Upper lobe of left lung (tissue), 6 donors: Measurements from ENCODE around the gene TRMT10C. TPM values are rescaled to one million over a fixed set of nuclear protein-coding genes. Genes with fewer than 3 reads are reported as not detected.

Source experiments
- ATAC-seq, 2 donors: fragments of 200-7000 bp; cut with Tn5 transposase; one replicate each; pipeline ENCODE4 v1.9.1; 2022; ENCODE audit warnings: mild to moderate bottlenecking in 2 of 2, moderate library complexity in 2 of 2; ENCODE audit not compliant: low FRiP score in 2 of 2
- DNase-seq, 2 donors: peaks; one replicate each; pipeline ENCODE4 v3.0.0-alpha.2; 2019 to 2020
- H3K27ac ChIP-seq, 4 donors: fragments of 200-600 bp; sonication (generic); one replicate each; pipeline ENCODE4 v1.5.1; 2016 to 2019
- H3K27me3 ChIP-seq, 4 donors: fragments of 200-600 bp; sonication (generic); one replicate each; pipeline ENCODE4 v1.5.1; 2017 to 2019
- H3K36me3 ChIP-seq, 4 donors: fragments of 200-600 bp; sonication (generic); one replicate each; pipeline ENCODE4 v1.5.1; 2016 to 2019
- H3K4me1 ChIP-seq, 4 donors: fragments of 200-600 bp; sonication (generic); one replicate each; pipeline ENCODE4 v1.5.1; 2018 to 2019
- H3K4me3 ChIP-seq, 4 donors: fragments of 200-600 bp; sonication (generic); one replicate each; pipeline ENCODE4 v1.5.1; 2017 to 2019; ENCODE audit warnings: mild to moderate bottlenecking in 2 of 4, moderate library complexity in 1 of 4
- H3K9me3 ChIP-seq, 4 donors: fragments of 200-600 bp; sonication (generic); one replicate each; pipeline ENCODE4 v1.5.1; 2018 to 2019
- EP300 ChIP-seq, 4 donors: sonication (generic); formaldehyde crosslinking; IDR thresholded peaks; one replicate each; pipeline ENCODE4 v1.5.1; 2017; ENCODE audit warnings: antibody characterized with exemption in 4 of 4, control low read depth in 2 of 4
- POLR2A ChIP-seq, 4 donors: fragments of 450-650 bp; IDR thresholded peaks; one replicate each; pipeline ENCODE4 v1.5.1; 2016 to 2017; ENCODE audit warnings: antibody characterized with exemption in 4 of 4, mild to moderate bottlenecking in 2 of 4
- POLR2AphosphoS5 ChIP-seq, 2 donors: sonication (generic); formaldehyde crosslinking; IDR thresholded peaks; one replicate each; pipeline ENCODE4 v1.5.1; 2017; ENCODE audit warnings: antibody characterized with exemption in 2 of 2
- WGBS, 2 donors: methylation state at CpG; one replicate each; pipeline ENCODE4 v1.1.5; 2017 to 2018; 5-methylcytosine and 5-hydroxymethylcytosine counted together
- total RNA-seq, 6 donors: library from RNA; depleted of rRNA in 4 of 6; stranded (reverse); fragments of >200 nt in 4 of 6; gene quantifications; one replicate each; pipeline versions ENCODE4 v1.1.0 to v1.2.1, GENCODE V29; 2016 to 2021
- TF ChIP-seq, protein P1 (sequence below), 6 experiments: fragments of 450-650 bp in 4 of 6; fragments of 200-600 bp in 2 of 6; sonication (generic) in 2 of 6; IDR thresholded peaks; one replicate each; pipeline ENCODE4 v1.5.1; 2016 to 2019; ENCODE audit warnings: antibody characterized with exemption in 6 of 6
- donor health status: DM: no; HTN: no; CAD: no; lungs with moderate emphysema.
- donor health status: DM: no; HTN: yes; CAD: no; lungs with severe emphysema.

TRMT10C gene
- total RNA-seq, 6 donors from 2014 or later, result 6.4 to 17.5 (median 16.0) TPM

DNA sequence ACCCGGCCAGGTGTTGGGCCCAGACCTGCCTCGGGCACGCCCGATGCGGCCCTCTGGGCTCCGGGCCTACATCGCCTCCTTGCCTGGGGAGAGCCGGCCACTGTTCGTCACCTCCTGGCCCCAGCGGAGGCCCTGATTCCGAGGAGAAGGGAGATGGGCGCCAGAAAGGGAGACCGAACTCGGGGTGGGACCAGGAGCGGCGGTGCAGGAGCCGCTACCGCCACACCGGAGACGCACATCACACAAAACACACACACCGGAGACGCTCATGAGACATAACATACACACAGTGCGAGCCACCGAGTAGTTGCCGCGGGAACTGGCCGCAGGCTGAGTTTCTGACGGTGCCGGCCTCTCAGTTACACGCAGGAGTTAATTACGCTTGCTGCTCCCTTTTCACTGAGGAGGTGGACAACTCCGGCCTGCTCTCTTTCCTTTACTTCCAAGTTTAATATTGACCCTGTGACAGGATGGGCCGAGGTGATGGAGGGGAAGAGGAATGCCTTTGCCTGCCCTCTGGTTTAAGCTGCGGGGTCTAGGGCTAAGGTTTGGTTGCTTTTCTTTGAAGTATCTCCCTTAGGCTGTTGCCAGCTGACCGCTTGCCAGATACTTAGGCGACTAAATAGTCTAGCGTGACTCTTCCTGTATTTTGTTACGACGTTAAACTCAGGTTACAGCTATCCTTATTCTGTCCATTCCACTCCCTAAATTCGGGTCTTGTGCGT, 12.9 kb downstream of the TRMT10C start:
- peak overlapping the region; percentile 98 to 100 (median 98) for H3K27ac ChIP-seq
- 0 to 1% methylated on average over 14 to 37 of the region's 41 CpGs for WGBS, 2 donors
- DNase-seq, result peak in 1 of 2 donors; percentile 39
- peak in 1 of 4 donors; percentile 22 for TF ChIP-seq POLR2A (IDR thresholded peaks at IDR 0.05)
- TF ChIP-seq EP300 (IDR thresholded peaks at IDR 0.05), result no peak
- peaks cover 29 to 49% (median 34%) of the 10 kb centered on the region in 4 donors for H3K4me1 ChIP-seq
- H3K36me3 ChIP-seq, result peaks cover 0 to 19% (median under 1%) of the 10 kb centered on the region in 4 donors
- peak; percentile 74 to 85 for ATAC-seq
- H3K4me3 ChIP-seq, result peak overlapping the region; percentile 65 to 94 (median 78)
- no peaks in the 10 kb centered on the region for H3K27me3 ChIP-seq
- H3K9me3 ChIP-seq, result no peaks in the 10 kb centered on the region

DNA sequence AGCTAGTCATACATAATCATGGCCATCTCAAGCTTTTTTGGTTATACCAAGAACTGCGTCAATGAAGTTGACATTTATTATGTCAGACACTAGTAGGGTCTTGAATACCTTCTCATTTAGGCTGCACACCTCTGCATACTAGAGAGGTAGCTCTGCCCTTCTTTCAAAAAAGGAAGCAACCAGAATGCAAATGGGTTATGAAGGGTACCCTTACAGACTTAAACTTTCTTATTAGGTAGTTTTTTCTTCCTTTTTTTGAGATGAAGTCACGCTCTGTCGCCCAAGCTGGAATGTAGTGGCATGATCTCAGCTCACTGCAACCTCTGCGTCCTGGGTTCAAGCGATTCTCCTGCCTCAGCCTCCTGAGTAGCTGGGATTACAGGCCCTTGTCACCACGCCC, 15.6 kb downstream of the TRMT10C start:
- Histone ChIP-seq H3K9me3 (no peaks in the 10 kb centered on the region), H3K4me1 (peaks cover 33 to 49% (median 44%) of the 10 kb centered on the region in 4 donors), H3K27ac (no peak overlapping the region), H3K27me3 (no peaks in the 10 kb centered on the region), H3K4me3 (no peak overlapping the region), H3K36me3 (peaks cover 0 to 43% (median under 1%) of the 10 kb centered on the region in 4 donors)
- no peak for ATAC-seq
- no peak for DNase-seq
- TF ChIP-seq POLR2AphosphoS5 (IDR thresholded peaks at IDR 0.05) (no peak), POLR2A (IDR thresholded peaks at IDR 0.05) (no peak), EP300 (IDR thresholded peaks at IDR 0.05) (no peak)
- TF ChIP-seq, protein P1, sequence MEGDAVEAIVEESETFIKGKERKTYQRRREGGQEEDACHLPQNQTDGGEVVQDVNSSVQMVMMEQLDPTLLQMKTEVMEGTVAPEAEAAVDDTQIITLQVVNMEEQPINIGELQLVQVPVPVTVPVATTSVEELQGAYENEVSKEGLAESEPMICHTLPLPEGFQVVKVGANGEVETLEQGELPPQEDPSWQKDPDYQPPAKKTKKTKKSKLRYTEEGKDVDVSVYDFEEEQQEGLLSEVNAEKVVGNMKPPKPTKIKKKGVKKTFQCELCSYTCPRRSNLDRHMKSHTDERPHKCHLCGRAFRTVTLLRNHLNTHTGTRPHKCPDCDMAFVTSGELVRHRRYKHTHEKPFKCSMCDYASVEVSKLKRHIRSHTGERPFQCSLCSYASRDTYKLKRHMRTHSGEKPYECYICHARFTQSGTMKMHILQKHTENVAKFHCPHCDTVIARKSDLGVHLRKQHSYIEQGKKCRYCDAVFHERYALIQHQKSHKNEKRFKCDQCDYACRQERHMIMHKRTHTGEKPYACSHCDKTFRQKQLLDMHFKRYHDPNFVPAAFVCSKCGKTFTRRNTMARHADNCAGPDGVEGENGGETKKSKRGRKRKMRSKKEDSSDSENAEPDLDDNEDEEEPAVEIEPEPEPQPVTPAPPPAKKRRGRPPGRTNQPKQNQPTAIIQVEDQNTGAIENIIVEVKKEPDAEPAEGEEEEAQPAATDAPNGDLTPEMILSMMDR (IDR thresholded peaks at IDR 0.05), result no peak
- 97 to 98% methylated on average over 6 of the region's 6 CpGs for WGBS, 2 donors

DNA sequence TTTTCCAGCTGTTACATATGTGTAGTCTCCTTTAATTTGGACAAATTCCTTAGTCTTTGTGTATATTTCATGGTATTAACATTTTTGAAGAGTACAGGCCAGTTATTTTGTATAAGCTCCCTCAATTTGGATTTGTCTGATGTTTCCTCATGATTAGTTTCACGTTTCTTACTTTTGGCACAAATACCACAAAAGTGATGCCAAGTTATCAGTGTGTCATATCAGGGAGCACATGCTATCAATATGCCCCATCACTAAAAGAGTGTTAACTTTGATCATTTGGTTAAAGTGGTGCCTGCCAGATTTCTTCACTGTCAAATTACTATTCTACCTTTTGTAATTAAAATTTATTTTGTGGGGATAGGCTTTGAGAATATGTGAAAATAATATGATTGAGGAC, 26.9 kb downstream of the TRMT10C start:
- Histone ChIP-seq H3K4me3 (no peak overlapping the region), H3K27me3 (no peaks in the 10 kb centered on the region), H3K9me3 (no peaks in the 10 kb centered on the region), H3K27ac (no peak overlapping the region), H3K36me3 (peaks cover 4 to 84% (median 38%) of the 10 kb centered on the region in 4 donors), H3K4me1 (no peaks in the 10 kb centered on the region)
- ATAC-seq (no peak), DNase-seq (no peak)
- TF ChIP-seq POLR2AphosphoS5 (IDR thresholded peaks at IDR 0.05), result no peak
- no peak for TF ChIP-seq EP300 (IDR thresholded peaks at IDR 0.05)
- TF ChIP-seq POLR2A (IDR thresholded peaks at IDR 0.05), result no peak
- TF ChIP-seq, protein P1 (IDR thresholded peaks at IDR 0.05), result no peak
- WGBS, 2 donors, result 12 to 40% methylated on average over 1 of the region's 1 CpG

DNA sequence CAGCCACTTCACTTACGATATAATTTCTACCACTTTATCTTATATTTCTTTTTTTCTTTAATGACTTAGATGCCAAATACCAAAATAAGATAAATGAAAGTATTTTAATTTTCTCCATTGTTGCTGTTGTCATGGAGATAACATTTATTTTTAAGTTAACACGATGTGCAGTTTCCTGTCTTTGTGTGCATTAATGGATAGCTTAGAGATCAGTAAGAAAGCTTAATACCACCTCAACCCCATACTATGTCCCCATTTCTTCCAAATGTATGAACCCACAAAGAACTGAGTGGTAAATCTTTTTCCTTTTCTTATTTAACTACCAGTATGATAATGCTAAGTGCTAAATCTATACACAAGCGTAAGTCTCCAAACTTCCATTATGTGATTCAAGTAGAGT, 29.4 kb downstream of the TRMT10C start:
- Histone ChIP-seq H3K4me1 (no peaks in the 10 kb centered on the region), H3K4me3 (no peak overlapping the region), H3K27ac (no peak overlapping the region), H3K27me3 (no peaks in the 10 kb centered on the region), H3K9me3 (no peaks in the 10 kb centered on the region), H3K36me3 (peaks cover 6 to 89% (median 44%) of the 10 kb centered on the region in 4 donors)
- DNase-seq, result no peak
- 75 to 76% methylated on average over 3 of the region's 3 CpGs for WGBS, 2 donors
- no peak for ATAC-seq
- TF ChIP-seq EP300 (IDR thresholded peaks at IDR 0.05) (no peak), POLR2AphosphoS5 (IDR thresholded peaks at IDR 0.05) (no peak), POLR2A (IDR thresholded peaks at IDR 0.05) (no peak)
- TF ChIP-seq, protein P1 (IDR thresholded peaks at IDR 0.05), result no peak

DNA sequence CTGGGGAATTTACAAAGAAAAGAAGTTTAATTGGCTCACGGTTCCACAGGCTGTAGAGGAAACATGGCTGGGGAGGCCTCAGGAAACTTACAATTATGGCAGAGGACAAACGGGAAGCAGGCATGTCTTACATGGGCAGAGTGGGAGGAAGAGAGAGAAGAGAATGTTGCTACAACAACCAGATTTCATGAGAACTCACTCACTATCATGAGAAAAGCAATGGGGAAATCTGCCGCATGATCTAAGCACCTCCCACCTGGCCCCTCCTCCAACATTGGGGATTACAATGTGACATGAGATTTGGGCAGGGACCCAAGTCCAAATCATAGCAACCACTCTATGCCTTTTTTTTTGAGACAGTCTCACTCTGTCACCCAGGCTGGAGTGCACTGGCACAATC, 41.1 kb downstream of the TRMT10C start:
- no peak for ATAC-seq
- WGBS, 2 donors, result 88 to 91% methylated on average over 3 of the region's 3 CpGs

More for the DNA sequence above, 41.1 kb downstream of the TRMT10C start:
- Histone ChIP-seq H3K4me3 (no peak overlapping the region), H3K9me3 (no peaks in the 10 kb centered on the region), H3K4me1 (no peaks in the 10 kb centered on the region), H3K27me3 (no peaks in the 10 kb centered on the region), H3K27ac (no peak overlapping the region), H3K36me3 (peaks cover 0 to 3% (median 0%) of the 10 kb centered on the region in 4 donors)
- TF ChIP-seq POLR2A (IDR thresholded peaks at IDR 0.05) (no peak), EP300 (IDR thresholded peaks at IDR 0.05) (no peak), POLR2AphosphoS5 (IDR thresholded peaks at IDR 0.05) (no peak)
- TF ChIP-seq, protein P1 (IDR thresholded peaks at IDR 0.05), result no peak
- DNase-seq, result no peak
